ENCODE data around the gene DNAAF3. TPM values are rescaled to one million over a fixed set of nuclear protein-coding genes. Genes with fewer than 3 reads are reported as not detected.

DNAAF3 gene
- total RNA-seq, 1 experiment from 2014 or later = 52.8 TPM

- Histone ChIP-seq H3K4me2 (ENCODE audit: low read length) (no peak overlapping the region), H3K9ac (ENCODE audit: low read length) (no peak overlapping the region), H3K27ac (ENCODE audit: low read depth, low read length) (no peak overlapping the region), H4K20me1 (ENCODE audit: insufficient read depth) (no peaks in the 10 kb centered on the region), H3K79me2 (ENCODE audit: insufficient read depth, low read length) (peaks cover 62% of the 10 kb centered on the region), H3K36me3 (ENCODE audit: control insufficient read depth in 1 of 2, insufficient read depth in 2 of 2, low read length in 2 of 2) (peaks cover 4 to 5% of the 10 kb centered on the region in 2 experiments; a peak in 2 of 4 replicates), H3K4me1 (ENCODE audit: control insufficient read depth in 1 of 2, insufficient read depth in 2 of 2, low read length in 2 of 2) (peaks cover 6 to 18% of the 10 kb centered on the region in 2 experiments), H2AFZ (ENCODE audit: low read depth, low read length, poor library complexity, severe bottlenecking) (no peak overlapping the region), H3K27me3 (ENCODE audit: insufficient read depth, low read length) (no peaks in the 10 kb centered on the region), H3K9me3 (ENCODE audit: control insufficient read depth in 1 of 2, insufficient read depth in 1 of 2, low read depth in 1 of 2, low read length in 2 of 2) (no peaks in the 10 kb centered on the region), H3K4me3 (replicated peaks in 1 of 2; ENCODE audit: low read depth in 1 of 2, low read length in 2 of 2) (no peak overlapping the region), H3K9me2 (ENCODE audit: insufficient read depth) (no peaks in the 10 kb centered on the region)
- intact Hi-C loops (cut with micrococcal nuclease) = no loop called here
- no peak for ATAC-seq
- BruUV-seq (replicated peaks) = no TSS peak
- ChIA-PET CTCF (no interaction called here), RAD21 (ENCODE audit: low non-redundant PET in 1 of 2, low total read pairs in 2 of 2, uncharacterized antibody in 2 of 2, unreplicated experiment in 2 of 2) (no interaction called here), POLR2A (no interaction called here)
- TF ChIP-seq ATF3 (IDR thresholded peaks at IDR 0.05) = no peak
- TF ChIP-seq CTCF (IDR thresholded peaks at IDR 0.05 in 2 of 3, conservative IDR thresholded peaks at IDR 0.05 in 1 of 3; ENCODE audit: borderline replicate concordance in 1 of 3, insufficient read depth in 1 of 3, low read depth in 2 of 3, low read length in 2 of 3) = 0 out of 6 replicates have a peak, but pooled peaks of 2 of the 3 experiments have one; percentile 17 to 22
- no peak for DNase-seq (ENCODE audit: low read depth, low spot score)
Measured at GRCh38 chr19:55112777-55113569, 53.4 kb downstream of the DNAAF3 start.

- ChIA-PET CTCF (no interaction called here), POLR2A (no interaction called here), RAD21 (ENCODE audit: low non-redundant PET in 1 of 2, low total read pairs in 2 of 2, uncharacterized antibody in 2 of 2, unreplicated experiment in 2 of 2) (no interaction called here)
- Histone ChIP-seq H3K4me1 (ENCODE audit: control insufficient read depth in 1 of 2, insufficient read depth in 2 of 2, low read length in 2 of 2) (peaks cover 6 to 18% of the 10 kb centered on the region in 2 experiments), H3K4me2 (ENCODE audit: low read length) (no peak overlapping the region), H3K9ac (ENCODE audit: low read length) (no peak overlapping the region), H3K9me3 (ENCODE audit: control insufficient read depth in 1 of 2, insufficient read depth in 1 of 2, low read depth in 1 of 2, low read length in 2 of 2) (no peaks in the 10 kb centered on the region), H3K27ac (ENCODE audit: low read depth, low read length) (no peak overlapping the region), H3K36me3 (ENCODE audit: control insufficient read depth in 1 of 2, insufficient read depth in 2 of 2, low read length in 2 of 2) (peaks cover 4 to 5% of the 10 kb centered on the region in 2 experiments; a peak in 2 of 4 replicates), H3K9me2 (ENCODE audit: insufficient read depth) (no peaks in the 10 kb centered on the region), H3K27me3 (ENCODE audit: insufficient read depth, low read length) (no peaks in the 10 kb centered on the region), H3K4me3 (replicated peaks in 1 of 2; ENCODE audit: low read depth in 1 of 2, low read length in 2 of 2) (no peak overlapping the region), H4K20me1 (ENCODE audit: insufficient read depth) (no peaks in the 10 kb centered on the region), H3K79me2 (ENCODE audit: insufficient read depth, low read length) (peaks cover 62% of the 10 kb centered on the region), H2AFZ (ENCODE audit: low read depth, low read length, poor library complexity, severe bottlenecking) (no peak overlapping the region)
- intact Hi-C loops (cut with micrococcal nuclease) = no loop called here
- DNase-seq (ENCODE audit: low read depth, low spot score) (no peak), ATAC-seq (no peak)
- BruUV-seq (replicated peaks) = no TSS peak
- no peak for TF ChIP-seq CEBPB (IDR thresholded peaks at IDR 0.05; ENCODE audit: low read depth)
- no peak for TF ChIP-seq SP1 (IDR thresholded peaks at IDR 0.05; ENCODE audit: low read depth)
- no peak for TF ChIP-seq POLR2A (IDR thresholded peaks at IDR 0.05; ENCODE audit: borderline replicate concordance, extremely low read depth, insufficient read depth, insufficient read length)
- no peak for TF ChIP-seq RAD21 (IDR thresholded peaks at IDR 0.05; ENCODE audit: low read depth)
- TF ChIP-seq SIN3A (IDR thresholded peaks at IDR 0.05; ENCODE audit: low read depth) = no peak
- TF ChIP-seq POLR2AphosphoS5 (IDR thresholded peaks at IDR 0.05; ENCODE audit: low read depth, low read length) = no peak
- no peak for TF ChIP-seq ELF1 (IDR thresholded peaks at IDR 0.05; ENCODE audit: borderline replicate concordance, low read depth)
- no peak for TF ChIP-seq EZH2phosphoT487 (IDR thresholded peaks at IDR 0.05; ENCODE audit: borderline replicate concordance)
- TF ChIP-seq MAX (IDR thresholded peaks at IDR 0.05) = no peak
- TF ChIP-seq EGR1 (IDR thresholded peaks at IDR 0.05; ENCODE audit: low read depth) = no peak
- no peak for TF ChIP-seq ZBTB33 (IDR thresholded peaks at IDR 0.05; ENCODE audit: extremely low read depth, insufficient replicate concordance, low read length)
Measured at GRCh38 chr19:55112246-55112776, 54.1 kb downstream of the DNAAF3 start.

Data from HCT116 (cell line).